Liver (tissue), 9 donors: ENCODE measurements around the gene TBX21. TPM values are rescaled to one million over a fixed set of nuclear protein-coding genes. Genes with fewer than 3 reads are reported as not detected.

ENCODE experiments used
- DNase-seq: peaks from one replicate; pipeline ENCODE4 v3.0.0-alpha.2; 2017; ENCODE audit warnings: low spot score
- H3K27ac ChIP-seq, 2 donors: one replicate each; pipeline ENCODE4 v1.7.0; 2013; ENCODE audit warnings: inconsistent platforms in 2 of 2, low read length in 2 of 2, control low read depth in 1 of 2, low read depth in 1 of 2, mild to moderate bottlenecking in 1 of 2
- H3K27me3 ChIP-seq, 4 donors: one replicate each; pipeline versions ENCODE4 v1.6.1 to v1.7.0; 2013; ENCODE audit warnings: low read length in 3 of 4, inconsistent platforms in 1 of 4, mild to moderate bottlenecking in 1 of 4, moderate library complexity in 1 of 4; ENCODE audit not compliant: control insufficient read depth in 4 of 4, insufficient read depth in 4 of 4
- H3K36me3 ChIP-seq, 4 donors: one replicate each; pipeline versions ENCODE4 v1.6.1 to v1.7.0; 2013; ENCODE audit warnings: low read length in 3 of 4, mild to moderate bottlenecking in 3 of 4, low read depth in 1 of 4, moderate library complexity in 1 of 4; ENCODE audit not compliant: control insufficient read depth in 4 of 4, insufficient read depth in 3 of 4
- H3K4me1 ChIP-seq, 4 donors: one replicate each; pipeline versions ENCODE4 v1.6.1 to v1.7.0; 2013; ENCODE audit warnings: low read length in 3 of 4, mild to moderate bottlenecking in 3 of 4, moderate library complexity in 1 of 4; ENCODE audit not compliant: control insufficient read depth in 4 of 4, insufficient read depth in 4 of 4
- H3K4me3 ChIP-seq, 3 donors: one replicate each; pipeline versions ENCODE4 v1.6.1 to v1.7.0; 2013; ENCODE audit warnings: low read length in 3 of 3, control low read depth in 1 of 3, low read depth in 1 of 3, mild to moderate bottlenecking in 1 of 3
- H3K9ac ChIP-seq, 2 donors: one replicate each; pipeline ENCODE4 v1.7.0; 2013; ENCODE audit warnings: low read length in 2 of 2, mild to moderate bottlenecking in 2 of 2, moderate library complexity in 2 of 2, control low read depth in 1 of 2, low read depth in 1 of 2
- H3K9me3 ChIP-seq, 4 donors: one replicate each; pipeline versions ENCODE4 v1.6.1 to v1.7.0; 2013; ENCODE audit warnings: low read length in 3 of 4; ENCODE audit not compliant: control insufficient read depth in 4 of 4
- ATF3 ChIP-seq: IDR thresholded peaks from 2 replicates; pipeline ENCODE4 v1.6.1; 2016; ENCODE audit warnings: antibody characterized with exemption
- EGR1 ChIP-seq, 2 donors: IDR thresholded peaks; 2 replicates each; pipeline ENCODE4 v1.6.1; 2016 to 2018; ENCODE audit warnings: antibody characterized with exemption in 2 of 2, low read depth in 2 of 2
- FOXA1 ChIP-seq: IDR thresholded peaks from 2 replicates; pipeline ENCODE4 v1.6.1; 2016; ENCODE audit warnings: antibody characterized with exemption
- GABPA ChIP-seq, 2 donors: IDR thresholded peaks in 1 of 2; conservative IDR thresholded peaks in 1 of 2; 2 replicates each; pipeline ENCODE4 v1.6.1; 2016; ENCODE audit warnings: antibody characterized with exemption in 2 of 2, mild to moderate bottlenecking in 1 of 2, moderate library complexity in 1 of 2
- HNF4A ChIP-seq, 2 donors: conservative IDR thresholded peaks; 2 replicates each; pipeline ENCODE4 v1.6.1; 2016; ENCODE audit warnings: antibody characterized with exemption in 2 of 2, mild to moderate bottlenecking in 2 of 2
- HNF4G ChIP-seq: IDR thresholded peaks from 2 replicates; pipeline ENCODE4 v1.6.1; 2016; ENCODE audit warnings: antibody characterized with exemption
- MAX ChIP-seq: IDR thresholded peaks from 2 replicates; pipeline ENCODE4 v1.6.1; 2016; ENCODE audit warnings: antibody characterized with exemption
- RAD21 ChIP-seq, 2 donors: IDR thresholded peaks; 2 replicates each; pipeline ENCODE4 v1.6.1; 2016; ENCODE audit warnings: antibody characterized with exemption in 2 of 2, mild to moderate bottlenecking in 2 of 2
- RXRA ChIP-seq, 2 donors: IDR thresholded peaks; 2 replicates each; pipeline ENCODE4 v1.6.1; 2017 to 2018; ENCODE audit warnings: antibody characterized with exemption in 2 of 2, mild to moderate bottlenecking in 1 of 2
- SP1 ChIP-seq: IDR thresholded peaks from 2 replicates; pipeline ENCODE4 v1.6.1; 2018; ENCODE audit warnings: antibody characterized with exemption, mild to moderate bottlenecking
- TAF1 ChIP-seq: conservative IDR thresholded peaks from 2 replicates; pipeline ENCODE4 v1.6.1; 2016; ENCODE audit warnings: antibody characterized with exemption, mild to moderate bottlenecking
- ZBTB33 ChIP-seq: IDR thresholded peaks from 2 replicates; pipeline ENCODE4 v1.6.1; 2016; ENCODE audit warnings: antibody characterized with exemption
- WGBS: extraction: QIAGEN DNeasy Blood & Tissue Kit; methylation state at CpG from one replicate; pipeline ENCODE4 v1.1.7; 2013; 5-methylcytosine and 5-hydroxymethylcytosine counted together
- polyA plus RNA-seq, 2 donors: library from polyadenylated mRNA; stranded (reverse) in 1 of 2; unstranded in 1 of 2; fragments of 200-250 nt in 1 of 2; fragments of >200 nt in 1 of 2; fragmentation: Nextera tagmentation in 1 of 2; extraction: Ambion mirVana in 1 of 2; gene quantifications; one replicate each; pipeline versions ENCODE4 v1.2.1 to v1.2.3, GENCODE V29; 2013 to 2015
- total RNA-seq, 2 donors: library from RNA; depleted of rRNA; stranded (reverse); fragments of >200 nt; gene quantifications; one replicate each; pipeline ENCODE4 v1.2.3, GENCODE V29; 2014
- TF ChIP-seq, protein P1 (sequence below): IDR thresholded peaks from 2 replicates; pipeline ENCODE4 v1.6.1; 2016; ENCODE audit warnings: antibody characterized with exemption, mild to moderate bottlenecking
- TF ChIP-seq, protein P2 (sequence below): fragments of 150-350 bp; IDR thresholded peaks from 2 replicates; pipeline ENCODE4 v1.5.1; 2017; ENCODE audit warnings: improper control_type of control experiment, low read depth, low read length; ENCODE audit not compliant: missing input control
- donor health status: healthy.
- donor health status: healthy.
- donor health status: healthy.
- donor health status: healthy.
- donor health status: healthy.

TBX21 gene
- total and polyA plus RNA-seq, 4 donors, result 0.19 to 0.59 (median 0.25) TPM; not detected in 1

- no peak for TF ChIP-seq ATF3
- TF ChIP-seq EGR1 (IDR thresholded peaks at IDR 0.05; ENCODE audit: low read depth in 2 of 2), result no peak
- TF ChIP-seq SP1, result no peak
- TF ChIP-seq TAF1, result no peak
- no peak for TF ChIP-seq RXRA (IDR thresholded peaks at IDR 0.05)
- TF ChIP-seq ZBTB33, result no peak
- TF ChIP-seq, protein P1, sequence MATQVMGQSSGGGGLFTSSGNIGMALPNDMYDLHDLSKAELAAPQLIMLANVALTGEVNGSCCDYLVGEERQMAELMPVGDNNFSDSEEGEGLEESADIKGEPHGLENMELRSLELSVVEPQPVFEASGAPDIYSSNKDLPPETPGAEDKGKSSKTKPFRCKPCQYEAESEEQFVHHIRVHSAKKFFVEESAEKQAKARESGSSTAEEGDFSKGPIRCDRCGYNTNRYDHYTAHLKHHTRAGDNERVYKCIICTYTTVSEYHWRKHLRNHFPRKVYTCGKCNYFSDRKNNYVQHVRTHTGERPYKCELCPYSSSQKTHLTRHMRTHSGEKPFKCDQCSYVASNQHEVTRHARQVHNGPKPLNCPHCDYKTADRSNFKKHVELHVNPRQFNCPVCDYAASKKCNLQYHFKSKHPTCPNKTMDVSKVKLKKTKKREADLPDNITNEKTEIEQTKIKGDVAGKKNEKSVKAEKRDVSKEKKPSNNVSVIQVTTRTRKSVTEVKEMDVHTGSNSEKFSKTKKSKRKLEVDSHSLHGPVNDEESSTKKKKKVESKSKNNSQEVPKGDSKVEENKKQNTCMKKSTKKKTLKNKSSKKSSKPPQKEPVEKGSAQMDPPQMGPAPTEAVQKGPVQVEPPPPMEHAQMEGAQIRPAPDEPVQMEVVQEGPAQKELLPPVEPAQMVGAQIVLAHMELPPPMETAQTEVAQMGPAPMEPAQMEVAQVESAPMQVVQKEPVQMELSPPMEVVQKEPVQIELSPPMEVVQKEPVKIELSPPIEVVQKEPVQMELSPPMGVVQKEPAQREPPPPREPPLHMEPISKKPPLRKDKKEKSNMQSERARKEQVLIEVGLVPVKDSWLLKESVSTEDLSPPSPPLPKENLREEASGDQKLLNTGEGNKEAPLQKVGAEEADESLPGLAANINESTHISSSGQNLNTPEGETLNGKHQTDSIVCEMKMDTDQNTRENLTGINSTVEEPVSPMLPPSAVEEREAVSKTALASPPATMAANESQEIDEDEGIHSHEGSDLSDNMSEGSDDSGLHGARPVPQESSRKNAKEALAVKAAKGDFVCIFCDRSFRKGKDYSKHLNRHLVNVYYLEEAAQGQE, result no peak
- WGBS, result 69% methylated on average over 5 of the region's 5 CpGs
- H3K9me3 ChIP-seq, result peaks cover 7 to 22% (median 10%) of the 10 kb centered on the region in 4 donors
- H3K4me3 ChIP-seq, result no peak overlapping the region
- H3K36me3 ChIP-seq, result no peaks in the 10 kb centered on the region
- no peak for DNase-seq
- no peak overlapping the region for H3K27ac ChIP-seq
- no peak overlapping the region for H3K9ac ChIP-seq
- H3K4me1 ChIP-seq, result no peaks in the 10 kb centered on the region
- no peaks in the 10 kb centered on the region for H3K27me3 ChIP-seq
Measured at GRCh38 chr17:47760409-47761140, 27.5 kb downstream of the TBX21 start.

DNA sequence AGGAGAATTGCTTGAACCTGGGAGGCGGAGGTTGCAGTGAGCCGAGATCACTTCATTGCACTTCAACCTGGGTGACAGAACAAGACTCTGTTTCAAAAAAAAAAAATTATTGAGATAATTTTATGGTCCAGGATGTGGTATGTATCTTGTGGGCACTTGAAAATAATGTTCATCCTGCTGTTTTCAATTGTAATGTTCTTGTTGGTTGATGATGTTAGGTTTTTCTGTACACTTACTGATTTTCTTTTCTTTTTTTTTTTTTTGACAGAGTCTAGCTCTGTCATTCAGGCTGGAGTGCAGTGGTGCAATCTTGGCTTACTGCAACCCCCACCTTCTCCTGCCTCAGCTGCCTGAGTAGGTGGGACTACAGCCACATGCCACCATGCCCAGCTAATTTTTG is 29.7 kb downstream of the TBX21 start:
- no peaks in the 10 kb centered on the region for H3K4me1 ChIP-seq
- no peak overlapping the region for H3K9ac ChIP-seq
- H3K27ac ChIP-seq, result no peak overlapping the region
- no peak overlapping the region for H3K4me3 ChIP-seq
- TF ChIP-seq HNF4G, result no peak
- no peak for TF ChIP-seq GABPA (IDR thresholded peaks at IDR 0.05 in 1 of 2, conservative IDR thresholded peaks at IDR 0.05 in 1 of 2)
- TF ChIP-seq HNF4A (conservative IDR thresholded peaks at IDR 0.05), result no peak
- TF ChIP-seq EGR1 (IDR thresholded peaks at IDR 0.05; ENCODE audit: low read depth in 2 of 2), result no peak
- TF ChIP-seq ZBTB33, result no peak
- TF ChIP-seq, protein P2, sequence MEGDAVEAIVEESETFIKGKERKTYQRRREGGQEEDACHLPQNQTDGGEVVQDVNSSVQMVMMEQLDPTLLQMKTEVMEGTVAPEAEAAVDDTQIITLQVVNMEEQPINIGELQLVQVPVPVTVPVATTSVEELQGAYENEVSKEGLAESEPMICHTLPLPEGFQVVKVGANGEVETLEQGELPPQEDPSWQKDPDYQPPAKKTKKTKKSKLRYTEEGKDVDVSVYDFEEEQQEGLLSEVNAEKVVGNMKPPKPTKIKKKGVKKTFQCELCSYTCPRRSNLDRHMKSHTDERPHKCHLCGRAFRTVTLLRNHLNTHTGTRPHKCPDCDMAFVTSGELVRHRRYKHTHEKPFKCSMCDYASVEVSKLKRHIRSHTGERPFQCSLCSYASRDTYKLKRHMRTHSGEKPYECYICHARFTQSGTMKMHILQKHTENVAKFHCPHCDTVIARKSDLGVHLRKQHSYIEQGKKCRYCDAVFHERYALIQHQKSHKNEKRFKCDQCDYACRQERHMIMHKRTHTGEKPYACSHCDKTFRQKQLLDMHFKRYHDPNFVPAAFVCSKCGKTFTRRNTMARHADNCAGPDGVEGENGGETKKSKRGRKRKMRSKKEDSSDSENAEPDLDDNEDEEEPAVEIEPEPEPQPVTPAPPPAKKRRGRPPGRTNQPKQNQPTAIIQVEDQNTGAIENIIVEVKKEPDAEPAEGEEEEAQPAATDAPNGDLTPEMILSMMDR, result no peak
- TF ChIP-seq FOXA1, result no peak
- TF ChIP-seq RAD21 (IDR thresholded peaks at IDR 0.05), result no peak
- TF ChIP-seq MAX, result no peak
- TF ChIP-seq SP1, result no peak
- no peak for DNase-seq
- WGBS, result 81% methylated on average over 2 of the region's 2 CpGs
- peaks cover 0 to 2% (median 0%) of the 10 kb centered on the region in 4 donors for H3K27me3 ChIP-seq
- H3K9me3 ChIP-seq, result peaks cover 5 to 16% (median 8%) of the 10 kb centered on the region in 4 donors
- H3K36me3 ChIP-seq, result no peaks in the 10 kb centered on the region
